HG02981 (cell line): ENCODE data around the gene WASL.
"Not testable (repeated sequence)": the region's sequence is repeated elsewhere in the genome, so short reads cannot be mapped to it uniquely, and the experiment has no call there.

Source experiments
- ATAC-seq: cut with Tn5 transposase; IDR thresholded peaks from one replicate; pipeline ENCODE4 v1.9.1; 2021; ENCODE audit warnings: mild to moderate bottlenecking, moderate library complexity; ENCODE audit not compliant: unreplicated experiment

Gene WASL

DNA sequence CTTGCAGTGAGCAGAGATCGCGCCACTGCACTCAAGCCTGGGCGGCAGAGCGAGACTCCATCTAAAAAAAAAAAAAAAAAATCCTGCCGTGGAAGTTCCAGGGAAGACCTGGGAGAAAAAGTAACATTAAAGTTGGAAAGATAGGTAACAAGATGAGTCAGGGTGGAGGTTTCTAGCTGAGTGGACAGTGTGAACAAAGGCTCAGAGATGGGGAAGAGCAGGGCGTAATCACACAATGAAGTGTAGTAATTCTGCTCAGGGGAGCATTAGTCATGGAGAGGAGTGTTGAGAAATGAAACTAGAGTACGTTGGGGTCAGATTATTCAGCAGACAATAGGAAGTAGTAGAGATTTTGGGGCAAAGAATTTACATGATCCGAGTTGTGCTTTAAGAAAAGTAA, 21.6 kb upstream of the WASL start:
- peak; percentile 88 for ATAC-seq

DNA sequence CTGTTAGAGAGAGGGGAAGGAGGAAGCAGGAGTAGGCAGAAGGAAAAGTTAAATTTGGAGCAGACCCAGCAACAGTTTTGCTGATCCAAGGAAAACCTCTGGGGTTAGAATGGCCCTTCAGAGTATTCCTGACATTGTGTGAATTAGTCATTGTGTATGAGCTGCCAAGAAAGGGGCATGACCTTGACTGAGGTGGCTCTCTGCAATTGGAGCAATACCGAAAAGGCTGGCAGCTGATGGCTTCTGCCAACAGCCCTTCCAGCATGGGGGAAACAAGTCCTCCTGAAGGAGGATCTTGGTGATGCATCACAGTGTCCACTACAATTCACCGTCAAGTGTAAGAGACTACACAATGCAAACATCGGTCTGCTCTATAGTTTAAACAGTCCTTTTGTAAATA, 20.6 kb upstream of the WASL start:
- no peak for ATAC-seq

DNA sequence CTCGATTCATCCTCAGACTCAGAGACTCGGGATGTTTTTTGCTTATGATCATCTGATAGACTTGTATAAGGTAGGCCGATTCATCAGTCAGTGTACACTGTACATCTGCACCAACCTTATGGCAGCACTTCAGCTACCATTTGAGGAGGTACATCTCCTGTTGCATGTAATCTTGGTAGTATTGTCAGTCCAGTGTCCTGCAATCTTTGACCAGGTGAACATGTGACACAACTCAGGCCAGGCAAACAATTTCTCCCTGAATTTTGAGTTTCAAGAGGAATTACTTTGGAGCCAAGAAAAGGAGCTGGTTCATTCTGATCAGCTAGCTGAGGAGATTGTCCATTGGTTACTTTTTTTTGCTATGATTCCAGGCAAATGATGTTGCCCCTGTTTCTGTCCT, 19.7 kb upstream of the WASL start:
- ATAC-seq: no peak

DNA sequence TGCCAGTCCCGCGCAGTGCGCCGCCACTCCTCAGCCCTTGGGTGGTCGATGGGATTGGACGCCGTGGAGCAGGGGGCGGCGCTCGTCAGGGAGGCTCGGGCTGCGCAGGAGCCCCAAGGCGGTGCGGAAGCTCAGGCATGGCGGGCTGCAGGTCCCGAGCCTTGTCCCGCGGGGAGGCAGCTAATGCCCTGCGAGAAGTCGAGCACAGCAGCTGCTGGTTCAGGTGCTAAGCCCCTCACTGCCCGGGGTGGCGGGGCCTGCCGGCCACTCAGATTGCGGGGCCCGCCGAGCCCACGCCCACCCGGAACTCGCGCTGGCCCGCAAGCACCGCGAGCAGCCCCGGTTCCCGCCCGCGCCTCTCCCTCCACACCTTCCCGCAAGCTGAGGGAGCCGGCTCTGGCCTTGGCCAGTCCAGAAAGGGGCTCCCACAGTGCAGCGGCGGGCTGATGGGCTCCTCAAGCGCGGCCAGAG, 14.4 kb upstream of the WASL start:
- ATAC-seq: no peak

DNA sequence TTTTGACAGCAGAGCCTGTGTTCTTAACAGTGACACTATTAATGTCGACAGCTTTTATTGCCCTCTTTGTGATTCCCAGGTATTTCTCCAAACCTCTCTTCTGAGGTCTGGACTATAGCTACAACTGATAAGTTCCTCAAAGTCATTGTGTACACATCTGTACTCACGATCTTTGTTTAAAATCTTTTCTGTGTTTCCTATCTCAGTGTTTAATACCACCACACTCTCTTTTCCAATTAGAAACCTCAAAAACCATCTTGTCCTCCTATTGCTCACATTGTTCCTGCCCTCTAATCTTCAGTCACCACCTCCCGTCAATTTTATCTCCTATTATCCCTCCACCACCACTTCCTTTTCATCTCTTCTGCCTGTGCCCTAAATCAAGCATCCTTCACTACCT, 12.9 kb upstream of the WASL start:
- no peak for ATAC-seq

DNA sequence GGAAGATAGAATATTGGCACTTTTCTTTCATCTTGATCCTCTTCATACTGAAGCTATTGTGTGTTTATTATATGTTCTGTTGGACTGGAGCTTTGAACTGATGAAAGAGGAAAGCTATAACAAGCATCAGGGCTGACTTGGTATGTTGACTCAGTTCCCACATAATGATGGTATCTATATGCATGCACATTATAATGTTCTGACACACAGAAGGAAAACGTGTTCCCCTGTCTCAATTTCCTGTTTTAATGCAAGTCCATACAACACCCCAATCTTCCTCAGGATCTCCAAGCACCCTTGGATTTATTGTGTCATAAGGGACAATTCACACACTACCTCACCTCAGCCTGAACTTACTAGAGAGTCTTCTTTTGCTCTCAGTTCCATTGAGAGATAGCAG, 8.3 kb upstream of the WASL start:
- no peak for ATAC-seq

DNA sequence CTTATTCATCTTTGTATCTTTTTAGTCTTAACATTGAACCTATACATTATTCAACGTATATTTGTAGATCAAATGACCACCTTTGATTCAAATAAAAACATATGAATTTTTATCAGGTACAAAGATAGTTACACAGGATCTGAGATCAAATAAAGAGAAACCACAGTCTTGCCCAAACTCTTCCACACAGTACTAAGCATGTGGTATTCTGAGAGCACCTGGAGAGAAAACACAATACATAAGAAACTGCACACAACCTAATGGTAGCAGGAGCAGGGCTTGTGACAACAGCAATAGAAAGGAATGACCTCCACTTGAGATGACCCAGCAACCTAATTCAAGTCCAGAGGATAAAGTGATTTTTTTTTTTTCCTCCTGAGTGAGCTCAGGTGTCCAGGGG, 6.5 kb upstream of the WASL start:
- no peak for ATAC-seq

DNA sequence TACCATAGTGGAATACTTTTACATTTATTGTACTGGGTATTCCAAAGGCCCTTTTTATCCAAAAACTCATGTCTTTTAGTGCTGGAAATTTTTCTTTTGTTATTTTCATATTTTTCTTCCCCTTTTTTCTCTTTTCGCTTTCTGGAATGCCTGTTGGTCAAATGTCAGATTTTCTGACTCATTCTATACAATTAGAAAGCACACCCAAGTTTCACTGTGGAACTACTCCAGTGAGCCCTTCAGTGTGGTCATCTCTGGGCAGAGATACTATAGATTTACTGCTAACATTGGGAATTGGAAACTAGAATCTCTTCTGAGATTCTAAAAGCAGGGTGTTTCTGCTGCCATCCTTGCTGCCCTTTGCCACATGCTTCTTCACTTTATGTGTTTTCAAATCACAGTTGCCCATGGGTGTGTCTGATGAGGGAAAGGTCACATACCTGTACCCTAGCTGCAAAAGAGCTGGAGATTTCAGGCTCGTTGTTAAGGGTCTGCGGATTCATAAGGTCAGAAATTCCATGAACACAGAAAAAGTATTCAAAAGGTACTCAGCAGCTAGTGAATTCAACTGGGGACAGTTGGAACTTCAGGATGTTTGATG, 5.6 kb upstream of the WASL start:
- ATAC-seq: no peak

DNA sequence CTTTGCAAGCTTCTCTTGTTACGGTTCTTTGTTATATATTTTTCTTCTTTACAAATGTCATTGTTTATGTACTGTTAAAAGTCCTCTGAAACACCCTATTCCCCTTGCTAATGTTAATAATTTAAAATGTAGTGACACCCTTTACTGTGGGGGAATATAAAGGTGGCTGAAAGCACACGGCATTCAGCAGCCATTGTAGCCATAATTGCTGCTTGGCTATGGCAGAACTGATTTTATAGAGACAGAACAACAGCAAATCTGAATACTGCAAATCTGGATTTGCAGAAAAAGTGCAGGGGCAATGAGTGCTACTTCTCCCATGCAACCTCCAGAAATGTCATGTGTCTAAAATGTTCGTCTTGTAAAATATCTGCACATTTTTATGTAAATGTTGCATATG, 3.7 kb upstream of the WASL start:
- ATAC-seq: no peak

DNA sequence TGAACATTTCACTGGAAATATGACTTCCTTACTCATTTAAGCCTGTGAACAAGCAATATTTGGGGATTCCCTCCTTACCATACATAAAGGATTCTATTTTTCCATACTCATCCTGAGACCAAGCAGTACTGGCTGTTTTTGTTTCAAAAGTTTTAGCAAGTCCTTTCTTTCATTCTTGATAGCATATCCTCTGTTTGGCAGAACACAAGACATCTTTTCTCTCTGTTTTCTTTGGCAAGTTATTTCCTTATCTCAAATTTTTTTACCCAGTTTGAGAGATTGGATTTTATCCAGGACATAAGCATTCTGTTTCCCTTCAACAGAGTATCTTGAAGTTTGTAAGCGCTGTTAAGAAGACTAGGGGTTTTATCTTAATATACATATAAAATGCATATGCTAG, 3.0 kb upstream of the WASL start:
- no peak for ATAC-seq

DNA sequence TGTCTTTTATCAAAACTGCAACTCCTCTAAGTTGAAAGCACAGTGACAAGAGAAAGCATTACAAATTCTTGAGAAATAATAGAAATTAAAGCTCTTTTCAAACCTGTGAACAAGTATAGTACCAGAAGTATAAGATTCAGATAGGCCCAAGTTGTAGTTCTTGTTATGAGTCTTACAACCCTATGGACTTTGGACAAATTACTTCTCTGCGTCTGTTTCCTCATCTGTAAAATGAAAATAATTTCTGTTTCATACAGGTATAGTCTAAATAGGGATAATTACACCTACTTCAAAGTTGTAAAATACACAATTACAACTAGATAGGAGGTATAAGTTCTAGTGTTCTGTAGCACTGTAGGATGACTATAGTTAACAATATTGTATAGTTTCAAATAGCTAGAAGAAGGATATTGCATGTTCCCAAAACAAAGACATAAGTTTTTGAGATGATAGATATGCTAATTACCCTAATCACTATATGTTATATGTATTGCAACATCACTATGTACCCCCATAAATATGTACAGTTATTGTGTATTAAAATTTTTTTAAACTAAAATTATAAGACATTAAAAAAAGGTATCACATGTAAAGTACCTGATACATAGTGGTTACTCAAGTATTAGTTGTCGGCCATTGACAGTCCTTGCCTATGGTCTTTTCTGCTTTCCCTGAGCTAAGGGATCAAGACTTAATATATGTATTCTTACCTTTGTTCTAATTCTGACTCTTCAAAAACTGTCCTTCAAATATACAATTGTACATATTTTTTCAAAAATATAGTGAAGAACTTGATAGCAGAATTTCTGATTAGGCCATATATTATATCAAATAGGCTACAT, 1.8 kb upstream of the WASL start:
- ATAC-seq: no peak

DNA sequence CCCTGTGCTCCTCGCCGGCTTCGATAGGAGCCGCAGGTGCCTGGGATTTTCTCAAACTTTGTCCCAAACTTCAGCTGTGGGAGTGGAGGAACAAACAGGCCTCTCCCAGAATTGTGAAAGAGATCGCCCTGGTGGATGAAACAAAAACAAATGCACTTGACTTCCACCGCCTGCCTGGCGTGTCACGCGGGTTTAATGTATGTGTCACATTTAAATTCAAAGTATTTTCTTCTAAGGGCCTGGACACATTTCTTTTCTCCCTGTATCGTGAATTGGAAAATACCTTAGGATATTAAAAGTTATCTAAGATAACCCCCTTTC, 694 bp upstream of the WASL start:
- ATAC-seq: peak; percentile 24

DNA sequence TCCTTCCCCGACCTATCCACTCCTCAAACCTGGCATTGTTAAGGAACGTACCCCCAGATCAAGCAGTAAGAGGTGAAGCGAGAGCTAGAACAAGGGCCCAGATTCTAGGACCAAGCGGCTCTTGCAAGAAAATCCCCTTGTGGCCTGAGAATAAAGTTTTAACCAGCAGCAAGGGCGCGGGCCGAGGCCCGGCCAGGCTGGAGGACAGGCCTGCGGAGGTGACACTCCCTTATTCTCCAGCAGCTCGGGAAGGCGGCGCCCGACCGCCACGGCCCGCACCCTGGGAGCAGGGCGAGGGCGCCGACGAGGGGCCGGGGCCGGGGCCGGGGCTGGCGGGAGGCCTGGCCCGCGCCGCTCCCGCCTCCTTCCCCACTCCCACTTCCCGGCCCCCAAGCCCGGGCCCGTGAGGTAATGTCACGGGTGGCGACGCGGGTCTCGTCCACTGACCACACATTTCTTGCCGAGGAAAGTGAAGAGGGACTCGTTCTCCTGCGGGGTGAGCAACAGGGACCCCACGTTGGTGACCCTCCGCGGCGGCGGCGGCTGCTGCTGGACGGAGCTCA, 551 bp downstream of the WASL start:
- peak; percentile 25 for ATAC-seq

DNA sequence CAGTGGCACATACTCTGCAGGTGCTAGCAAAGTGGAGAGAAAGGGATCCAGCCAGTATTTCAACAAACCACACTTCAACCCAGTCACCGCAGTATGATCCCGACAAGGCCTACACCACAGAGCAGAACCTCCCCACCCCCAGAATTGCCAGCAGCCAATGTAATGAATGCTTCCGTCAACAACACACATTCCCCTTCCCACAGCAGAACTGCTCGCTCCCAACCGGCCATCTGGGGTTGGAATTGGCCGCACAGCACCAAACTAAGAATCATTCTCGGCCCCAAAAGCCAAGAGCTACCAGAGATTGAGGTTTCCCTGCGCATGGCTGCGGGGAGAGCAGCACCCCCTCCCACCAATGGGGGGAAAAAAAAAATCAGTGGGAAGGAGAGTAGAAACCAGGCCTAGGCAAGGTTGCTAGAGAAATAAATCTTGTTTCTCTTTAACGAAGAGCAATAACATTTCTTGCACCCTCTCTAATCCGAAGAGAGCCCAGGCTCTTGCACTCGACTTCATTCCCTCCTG, 1.1 kb downstream of the WASL start:
- no peak for ATAC-seq

DNA sequence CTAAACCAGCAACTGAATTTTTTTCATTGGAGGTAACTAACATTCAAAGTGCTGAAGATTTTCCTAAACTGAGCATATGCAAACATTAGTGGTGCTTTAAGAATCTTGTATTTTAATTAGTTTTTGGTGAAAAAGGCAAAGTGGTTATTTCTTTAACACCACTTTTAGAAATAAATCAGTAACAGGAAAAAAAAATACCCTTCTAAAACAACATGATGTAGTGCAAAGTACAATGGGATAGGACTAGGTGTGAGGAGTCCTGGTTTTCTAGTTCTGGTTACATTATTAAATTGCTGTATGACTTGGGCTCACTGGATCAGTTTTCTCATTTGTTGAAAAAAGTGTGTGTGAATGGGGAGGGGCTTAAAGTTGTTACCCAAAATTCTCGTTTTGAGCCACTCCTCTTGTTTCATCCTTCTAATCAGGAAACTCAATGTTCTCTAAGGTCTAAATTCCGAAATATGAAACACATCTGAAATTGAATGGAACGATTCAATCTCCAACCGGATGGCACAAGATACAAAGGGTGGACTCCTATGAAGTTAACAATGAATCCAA, 1.8 kb downstream of the WASL start:
- no peak for ATAC-seq

DNA sequence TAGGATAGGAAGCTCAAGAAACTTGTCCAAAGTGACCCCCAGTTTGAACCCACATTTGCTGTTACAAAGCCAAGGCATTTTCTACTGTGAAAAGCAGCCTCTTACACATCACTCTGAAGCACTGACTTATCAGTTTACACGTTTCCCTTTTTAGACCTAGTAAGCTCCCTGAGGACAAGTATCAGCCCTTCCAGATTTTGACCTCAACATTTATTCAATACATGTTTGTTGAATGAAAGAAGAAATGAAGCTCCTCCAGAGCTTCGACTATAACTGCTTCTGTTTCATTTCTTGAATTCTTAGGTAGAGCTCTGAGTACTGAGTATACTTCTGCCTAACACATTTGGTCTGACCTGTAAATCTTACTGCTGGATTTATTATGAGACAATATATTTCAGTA, 2.7 kb downstream of the WASL start:
- no peak for ATAC-seq

DNA sequence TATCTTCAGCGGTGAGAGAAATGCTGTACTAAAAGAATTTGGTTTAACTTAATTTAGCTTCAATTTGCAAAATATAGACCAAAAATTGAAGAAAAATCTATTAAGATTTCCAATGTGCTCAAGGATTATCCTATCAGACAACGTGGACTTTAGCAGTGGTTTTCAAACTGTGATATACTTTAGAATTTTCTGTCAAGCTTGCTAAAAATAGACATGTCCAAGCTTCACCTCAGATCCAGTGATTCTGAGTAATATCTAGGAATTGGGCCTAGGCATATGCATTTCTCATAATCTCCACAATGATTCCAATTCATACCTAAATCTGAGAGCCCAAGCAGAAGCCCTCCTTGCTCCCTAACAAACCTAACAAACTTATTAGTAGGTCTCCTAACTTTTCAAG, 3.4 kb downstream of the WASL start:
- no peak for ATAC-seq

DNA sequence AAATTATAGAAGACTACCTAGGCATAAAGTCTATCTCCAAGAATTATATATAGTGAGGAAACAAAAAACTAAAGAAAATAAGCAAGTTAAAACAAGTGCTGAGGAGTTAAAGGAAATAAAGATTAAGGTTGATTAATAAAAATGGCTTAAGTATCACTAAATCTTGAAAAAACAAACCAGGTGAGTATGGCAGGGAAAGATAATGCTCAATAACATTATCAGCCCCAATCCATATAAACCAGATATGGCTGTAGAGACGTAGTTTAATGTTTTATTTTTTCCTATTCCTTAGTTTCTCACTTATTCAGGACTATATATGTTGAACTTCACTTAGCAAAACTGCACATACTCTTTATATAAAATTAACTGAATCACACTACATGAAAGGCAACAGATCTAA, 4.4 kb downstream of the WASL start:
- ATAC-seq: no peak

DNA sequence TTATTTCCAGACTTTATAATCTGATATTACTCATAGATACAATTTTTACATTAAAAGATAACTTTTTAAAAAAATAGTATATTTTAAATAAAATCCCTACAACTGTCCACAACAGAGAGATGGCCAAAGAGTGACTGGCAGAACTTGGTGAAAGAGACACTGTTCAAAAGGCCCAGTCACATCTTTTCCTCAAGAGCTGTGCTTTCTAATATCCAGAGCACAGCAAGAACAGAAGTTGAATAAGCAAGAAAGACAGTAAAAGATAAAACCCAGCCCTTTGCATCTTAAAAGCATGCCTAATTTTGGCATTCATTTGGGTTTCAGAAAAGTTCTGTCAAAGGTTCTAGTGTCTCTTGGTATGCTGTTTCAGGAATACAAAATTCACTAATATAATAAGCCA, 6.9 kb downstream of the WASL start:
- no peak for ATAC-seq

DNA sequence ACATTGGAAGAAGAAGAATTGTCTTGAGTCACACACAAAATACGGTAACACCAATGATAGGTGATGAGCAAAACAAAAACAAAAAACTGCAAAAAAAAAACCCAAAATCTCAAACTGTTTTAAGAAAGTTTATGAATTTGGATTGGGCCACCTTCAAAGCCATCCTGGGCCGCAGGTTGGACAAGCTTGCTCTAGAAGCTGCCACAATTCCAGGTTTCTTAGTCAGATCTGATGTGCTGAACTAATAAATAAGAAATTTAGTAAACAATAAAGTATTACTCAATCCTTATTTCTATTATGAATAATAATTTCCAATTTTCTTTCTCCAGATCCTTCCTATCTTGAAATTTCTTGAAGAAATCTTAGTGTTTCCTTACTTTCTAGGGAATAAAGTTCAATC, 10.0 kb downstream of the WASL start:
- no peak for ATAC-seq

DNA sequence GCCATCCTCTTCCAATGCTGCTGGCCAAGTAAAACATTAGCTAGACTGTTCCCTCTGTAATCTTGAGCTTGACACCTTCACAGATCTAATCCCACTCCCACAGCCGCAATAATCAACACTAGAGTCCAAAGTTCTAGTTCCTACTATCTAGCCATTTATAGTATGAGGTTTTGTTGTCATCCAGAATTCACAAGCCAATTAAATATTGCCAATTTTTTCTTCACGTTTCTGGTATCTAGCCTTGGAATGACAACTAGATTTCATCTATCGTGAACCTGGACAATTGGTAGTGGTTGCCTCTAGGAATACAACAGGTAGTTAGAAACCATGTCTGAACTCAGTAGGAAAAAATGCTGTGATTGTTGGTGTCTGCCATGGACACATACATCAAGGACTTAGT, 10.4 kb downstream of the WASL start:
- ATAC-seq: no peak

DNA sequence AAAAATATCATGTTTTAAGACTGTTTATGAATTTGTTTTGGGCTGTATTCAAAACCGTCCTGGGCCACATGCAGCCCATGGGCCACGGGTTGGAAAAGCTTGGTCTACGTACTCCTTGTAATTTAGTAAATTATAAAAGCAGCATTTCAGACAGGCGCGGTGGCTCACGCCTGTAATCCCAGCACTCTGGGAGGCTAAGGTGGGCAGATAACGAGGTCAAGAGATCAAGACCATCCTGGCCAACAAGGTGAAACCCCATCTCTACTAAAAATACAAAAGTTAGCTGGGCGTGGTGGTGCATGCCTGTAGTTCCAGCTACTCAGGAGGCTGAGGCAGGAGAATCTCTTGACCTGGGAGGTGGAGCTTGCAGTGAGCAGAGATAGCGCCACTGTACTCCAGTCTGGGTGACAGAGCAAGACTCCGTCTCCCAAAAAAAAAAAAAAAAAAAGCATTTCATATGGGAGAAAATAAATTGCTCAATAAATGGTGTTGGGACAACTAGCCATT, 11.6 kb downstream of the WASL start:
- ATAC-seq: not testable (repeated sequence)
